OCI-LY1 (cell line): ENCODE results near the gene ACOT9.

Source experiments
- H2AFZ ChIP-seq: fragments of 200-600 bp; sonication (generic), shearing (Covaris generic); 2 replicates; pipeline ENCODE4 v1.6.0; 2014; ENCODE audit warnings: antibody characterized with exemption, mild to moderate bottlenecking, low read length
- H3F3A ChIP-seq: fragments of 200-600 bp; sonication (generic), shearing (Covaris generic); 2 replicates; pipeline ENCODE4 v1.6.0; 2014; ENCODE audit warnings: mild to moderate bottlenecking, antibody characterized with exemption, low read length, moderate library complexity; ENCODE audit not compliant: insufficient read depth
- H3K27ac ChIP-seq: fragments of 200-600 bp; sonication (generic); 2 replicates; pipeline ENCODE4 v1.5.1; 2014; ENCODE audit warnings: low read length, mixed run types, mild to moderate bottlenecking, low read depth; ENCODE audit not compliant: poor library complexity, severe bottlenecking
- H3K27me3 ChIP-seq: fragments of 200-600 bp; sonication (generic); 2 replicates; pipeline ENCODE4 v1.6.0; 2014; ENCODE audit warnings: antibody characterized with exemption, mild to moderate bottlenecking, low read length, moderate library complexity; ENCODE audit not compliant: insufficient read depth
- H3K36me3 ChIP-seq: fragments of 200-600 bp; sonication (generic); 2 replicates; pipeline ENCODE4 v1.6.1; 2014; ENCODE audit warnings: mild to moderate bottlenecking, antibody characterized with exemption, low read length, moderate library complexity, mixed read lengths; ENCODE audit not compliant: insufficient read depth
- H3K4me1 ChIP-seq: fragments of 200-600 bp; sonication (generic); 2 replicates; pipeline ENCODE4 v1.5.1; 2014; ENCODE audit warnings: mild to moderate bottlenecking, low read length, moderate library complexity; ENCODE audit not compliant: insufficient read depth, severe bottlenecking
- H3K4me2 ChIP-seq: fragments of 200-600 bp; sonication (generic), shearing (Covaris generic); 2 replicates; pipeline ENCODE4 v1.6.1; 2014; ENCODE audit warnings: low read length
- H3K4me3 ChIP-seq: fragments of 200-600 bp; sonication (generic); 2 replicates; pipeline ENCODE4 v1.5.1; 2014; ENCODE audit warnings: low read length, low read depth, mild to moderate bottlenecking, mixed read lengths; ENCODE audit not compliant: poor library complexity, severe bottlenecking
- H3K79me2 ChIP-seq: fragments of 200-600 bp; shearing (Covaris generic); 2 replicates; pipeline ENCODE4 v1.6.1; 2016; ENCODE audit warnings: mixed run types, low read length, mixed read lengths; ENCODE audit not compliant: insufficient read depth
- H3K9ac ChIP-seq: fragments of 200-600 bp; sonication (generic), shearing (Covaris generic); 2 replicates; pipeline ENCODE4 v1.6.1; 2014; ENCODE audit warnings: mild to moderate bottlenecking, low read length, mixed read lengths
- H3K9me2 ChIP-seq: fragments of 200-600 bp; sonication (generic), shearing (Covaris generic); 2 replicates; pipeline ENCODE4 v1.6.1; 2014; ENCODE audit warnings: low read depth, mild to moderate bottlenecking, low read length, mixed read lengths
- H3K9me3 ChIP-seq: fragments of 200-600 bp; shearing (Covaris generic); 2 replicates; pipeline ENCODE4 v1.6.1; 2014; ENCODE audit warnings: low read length, mixed read lengths
- H4K20me1 ChIP-seq: fragments of 200-600 bp; sonication (generic), shearing (Covaris generic); 2 replicates; pipeline ENCODE4 v1.6.0; 2016; ENCODE audit warnings: mild to moderate bottlenecking, low read length; ENCODE audit not compliant: insufficient read depth
- CTCF ChIP-seq: fragments of 200-600 bp; sonication (generic), shearing (Covaris generic); IDR thresholded peaks from 2 replicates; pipeline ENCODE4 v1.5.1; 2017; ENCODE audit warnings: mild to moderate bottlenecking, antibody characterized with exemption, low read length, moderate library complexity, mixed read lengths
- EZH2 ChIP-seq: fragments of 200-600 bp; sonication (generic), shearing (Covaris generic); IDR thresholded peaks from 2 replicates; pipeline ENCODE4 v1.8.0; 2017; ENCODE audit warnings: borderline replicate concordance, mixed run types, mild to moderate bottlenecking, antibody characterized with exemption, low read length, moderate library complexity, mixed read lengths

Gene ACOT9

GRCh38 chrX:23668335-23668734 lies 74.7 kb downstream of the ACOT9 start:
- Histone ChIP-seq H3K9me3 (no peaks in the 10 kb centered on the region), H3K9me2 (no peaks in the 10 kb centered on the region), H3F3A (no peaks in the 10 kb centered on the region), H3K27ac (peak overlapping the region; percentile 69), H3K36me3 (peaks cover 14% of the 10 kb centered on the region), H3K4me2 (peak overlapping the region; percentile 79), H2AFZ (no peak overlapping the region), H3K79me2 (peaks cover 13% of the 10 kb centered on the region), H3K27me3 (no peaks in the 10 kb centered on the region), H3K4me3 (peak overlapping the region; percentile 93), H3K9ac (peak overlapping the region; percentile 98), H3K4me1 (peaks cover 19% of the 10 kb centered on the region), H4K20me1 (no peaks in the 10 kb centered on the region)
- no peak for TF ChIP-seq EZH2
- no peak for TF ChIP-seq CTCF

- Histone ChIP-seq H3K27me3 (no peaks in the 10 kb centered on the region), H3K27ac (peak within 1 kb of the TSS; percentile 69), H3K4me1 (peaks cover 19% of the 10 kb centered on the region), H3F3A (no peaks in the 10 kb centered on the region), H3K79me2 (peaks cover 13% of the 10 kb centered on the region), H3K4me3 (peak within 1 kb of the TSS; percentile 93), H2AFZ (peak within 1 kb of the TSS; percentile 90; the same call in 1 of the 2 replicates), H3K4me2 (peak within 1 kb of the TSS; percentile 79), H3K36me3 (peaks cover 9% of the 10 kb centered on the region), H4K20me1 (no peaks in the 10 kb centered on the region), H3K9me2 (no peaks in the 10 kb centered on the region), H3K9me3 (no peaks in the 10 kb centered on the region), H3K9ac (peak within 1 kb of the TSS; percentile 98)
- TF ChIP-seq CTCF = no peak
- no peak for TF ChIP-seq EZH2
These were observed 75.6 kb downstream of the ACOT9 start, which contains the start of gene PRDX4 for GRCh38 chrX:23667239-23668177. TSS of gene PRDX4 (plus strand) at chrX:23667493. CDS start at chrX:23667571, 78 bp downstream.

GRCh38 chrX:23666282-23666681 lies 76.8 kb downstream of the ACOT9 start:
- H3K27me3 ChIP-seq = no peaks in the 10 kb centered on the region
- H3K36me3 ChIP-seq = peaks cover under 1% of the 10 kb centered on the region
- no peak for TF ChIP-seq EZH2
- no peaks in the 10 kb centered on the region for H3F3A ChIP-seq
- H4K20me1 ChIP-seq = no peaks in the 10 kb centered on the region
- peaks cover 13% of the 10 kb centered on the region for H3K79me2 ChIP-seq
- no peak overlapping the region for H3K4me3 ChIP-seq
- H3K9ac ChIP-seq = peak overlapping the region; percentile 65
- no peaks in the 10 kb centered on the region for H3K9me2 ChIP-seq
- H3K27ac ChIP-seq = peak overlapping the region; percentile 51
- peak overlapping the region; percentile 79 for H3K4me2 ChIP-seq
- no peak overlapping the region for H2AFZ ChIP-seq
- peaks cover 19% of the 10 kb centered on the region for H3K4me1 ChIP-seq
- no peaks in the 10 kb centered on the region for H3K9me3 ChIP-seq
